Body of pancreas (tissue), 4 donors: ENCODE results near the gene WWOX. TPM values are rescaled to one million over a fixed set of nuclear protein-coding genes. Genes with fewer than 3 reads are reported as not detected.

Experiments used
- ATAC-seq: fragments of 150-250 bp; one replicate; pipeline ENCODE4 v1.9.1; 2016
- DNase-seq, 4 donors: peaks; one replicate each; pipeline ENCODE4 v3.0.0-alpha.2; 2019
- H3K27ac ChIP-seq, 4 donors: fragments of 200-600 bp; sonication (generic); 1 replicate in 3 of 4; 2 replicates in 1 of 4; pipeline versions ENCODE4 v1.5.1 to v1.6.1; 2016 to 2019; ENCODE audit warnings: mild to moderate bottlenecking in 1 of 4, mixed read lengths in 1 of 4, moderate library complexity in 1 of 4
- H3K27me3 ChIP-seq, 2 donors: fragments of 200-600 bp; sonication (generic); one replicate each; pipeline ENCODE4 v1.6.0; 2016; ENCODE audit warnings: mild to moderate bottlenecking in 1 of 2
- H3K36me3 ChIP-seq, 2 donors: fragments of 200-600 bp; sonication (generic); replicated peaks in 1 of 2; 2 replicates each; pipeline ENCODE4 v1.5.1; 2016; ENCODE audit warnings: low read depth in 2 of 2; ENCODE audit not compliant: insufficient read depth in 1 of 2
- H3K4me1 ChIP-seq: fragments of 200-600 bp; sonication (generic); one replicate; pipeline ENCODE4 v1.6.0; 2016
- H3K4me3 ChIP-seq, 2 donors: fragments of 200-600 bp; sonication (generic); 1 replicate in 1 of 2; 2 replicates in 1 of 2; pipeline ENCODE4 v1.5.1; 2016 to 2019
- H3K9me3 ChIP-seq, 3 donors: fragments of 200-600 bp; sonication (generic); 1 replicate in 2 of 3; 2 replicates in 1 of 3; pipeline ENCODE4 v1.5.1; 2016
- POLR2A ChIP-seq, 3 donors: fragments of 450-650 bp; IDR thresholded peaks; one replicate each; pipeline ENCODE4 v1.6.1; 2016; ENCODE audit warnings: antibody characterized with exemption in 3 of 3, mild to moderate bottlenecking in 2 of 3
- WGBS, 2 donors: methylation state at CpG; one replicate each; pipeline ENCODE4 v1.1.5; 2017; 5-methylcytosine and 5-hydroxymethylcytosine counted together
- intact Hi-C: fragments of 100-400 bp; cut with DNase I; formaldehyde crosslinking; loops from one replicate; pipeline ENCODE4 v1.15.1; 2023
- total RNA-seq, 2 donors: library from RNA; depleted of rRNA; stranded (reverse); fragments of >200 nt; gene quantifications; one replicate each; pipeline ENCODE4 v1.1.0, GENCODE V29; 2016
- TF ChIP-seq, protein P1 (sequence below), 7 experiments: fragments of 450-650 bp in 4 of 7; fragments of 200-600 bp in 3 of 7; sonication (generic) in 3 of 7; IDR thresholded peaks; one replicate each; pipeline ENCODE4 v1.5.1; 2016 to 2019; ENCODE audit warnings: antibody characterized with exemption in 7 of 7

The WWOX gene
- total RNA-seq, 2 donors from 2014 or later: 52.7 to 67.2 TPM

DNA sequence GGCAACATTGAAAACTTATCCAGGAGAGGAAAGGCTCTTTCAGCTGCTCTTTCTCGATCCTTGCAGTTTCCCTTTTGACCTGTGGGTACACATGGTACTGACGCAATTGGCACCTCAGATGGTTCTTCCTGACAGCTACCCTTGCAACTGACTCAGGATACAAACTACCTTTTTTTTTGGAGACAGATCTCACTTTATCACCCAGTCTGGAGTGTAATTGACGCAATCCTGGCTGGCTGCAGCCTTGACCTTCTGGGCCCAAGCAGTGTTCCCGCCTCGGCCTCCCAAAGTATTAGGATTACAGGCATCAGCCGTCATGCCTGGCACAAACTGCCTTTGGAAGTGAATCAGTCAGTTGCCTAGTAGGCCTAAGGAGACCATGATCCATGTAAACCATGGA is 607.2 kb downstream of the WWOX start:
- 67 to 82% methylated on average over 5 to 6 of the region's 6 CpGs for WGBS, 2 donors
- Histone ChIP-seq H3K27ac (no peak overlapping the region), H3K9me3 (no peaks in the 10 kb centered on the region), H3K4me1 (no peaks in the 10 kb centered on the region), H3K27me3 (no peaks in the 10 kb centered on the region), H3K4me3 (no peak overlapping the region), H3K36me3 (no peaks in the 10 kb centered on the region)
- TF ChIP-seq, protein P1, sequence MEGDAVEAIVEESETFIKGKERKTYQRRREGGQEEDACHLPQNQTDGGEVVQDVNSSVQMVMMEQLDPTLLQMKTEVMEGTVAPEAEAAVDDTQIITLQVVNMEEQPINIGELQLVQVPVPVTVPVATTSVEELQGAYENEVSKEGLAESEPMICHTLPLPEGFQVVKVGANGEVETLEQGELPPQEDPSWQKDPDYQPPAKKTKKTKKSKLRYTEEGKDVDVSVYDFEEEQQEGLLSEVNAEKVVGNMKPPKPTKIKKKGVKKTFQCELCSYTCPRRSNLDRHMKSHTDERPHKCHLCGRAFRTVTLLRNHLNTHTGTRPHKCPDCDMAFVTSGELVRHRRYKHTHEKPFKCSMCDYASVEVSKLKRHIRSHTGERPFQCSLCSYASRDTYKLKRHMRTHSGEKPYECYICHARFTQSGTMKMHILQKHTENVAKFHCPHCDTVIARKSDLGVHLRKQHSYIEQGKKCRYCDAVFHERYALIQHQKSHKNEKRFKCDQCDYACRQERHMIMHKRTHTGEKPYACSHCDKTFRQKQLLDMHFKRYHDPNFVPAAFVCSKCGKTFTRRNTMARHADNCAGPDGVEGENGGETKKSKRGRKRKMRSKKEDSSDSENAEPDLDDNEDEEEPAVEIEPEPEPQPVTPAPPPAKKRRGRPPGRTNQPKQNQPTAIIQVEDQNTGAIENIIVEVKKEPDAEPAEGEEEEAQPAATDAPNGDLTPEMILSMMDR (IDR thresholded peaks at IDR 0.05): no peak
- no peak for TF ChIP-seq POLR2A (IDR thresholded peaks at IDR 0.05)
- DNase-seq (no peak), ATAC-seq (no peak)
- intact Hi-C loops: no loop called here

DNA sequence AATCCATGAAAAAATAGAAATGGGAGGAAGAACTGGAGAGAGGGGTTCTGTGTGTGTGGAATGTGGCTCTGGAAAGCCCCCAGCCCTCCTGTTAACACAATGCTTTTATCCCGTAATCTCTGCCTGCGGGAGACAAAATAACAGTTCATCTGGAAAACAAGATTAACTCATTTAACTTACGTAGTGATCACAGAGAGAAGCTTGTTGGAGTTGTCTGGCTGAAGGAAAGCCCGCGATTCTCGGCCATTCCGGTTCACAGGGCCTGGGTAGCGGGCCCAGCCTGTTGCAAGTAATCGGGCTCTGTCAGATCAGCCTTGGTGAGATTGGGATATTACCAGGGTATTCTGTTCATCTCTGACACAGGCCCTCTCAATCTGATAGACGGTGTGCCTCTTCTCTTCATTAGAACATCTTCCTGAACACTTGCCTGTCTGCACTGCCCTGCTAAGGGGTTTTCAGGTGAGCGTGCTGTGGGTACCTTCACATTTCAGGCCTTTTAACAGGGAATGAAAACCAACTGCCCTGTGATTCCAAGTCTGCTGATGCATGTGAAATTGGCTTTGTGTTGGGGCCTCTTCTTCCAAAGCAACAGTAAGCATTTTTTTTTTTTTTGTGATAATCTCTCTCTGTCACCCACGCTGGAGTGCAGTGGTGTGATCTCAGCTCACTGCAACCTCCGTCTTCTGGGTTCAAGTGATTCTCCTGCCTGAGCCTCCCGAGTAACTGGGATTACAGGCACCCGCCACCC is 609.9 kb downstream of the WWOX start:
- H3K9me3 ChIP-seq: no peaks in the 10 kb centered on the region
- WGBS, 2 donors: 92 to 94% methylated on average over 15 of the region's 15 CpGs
- H3K27ac ChIP-seq: no peak overlapping the region
- no peaks in the 10 kb centered on the region for H3K27me3 ChIP-seq
- no peak for DNase-seq
- intact Hi-C loops: no loop called here
- no peak for ATAC-seq
- TF ChIP-seq, protein P1 (IDR thresholded peaks at IDR 0.05): no peak
- no peak for TF ChIP-seq POLR2A (IDR thresholded peaks at IDR 0.05)
- no peaks in the 10 kb centered on the region for H3K36me3 ChIP-seq
- H3K4me1 ChIP-seq: no peaks in the 10 kb centered on the region
- no peak overlapping the region for H3K4me3 ChIP-seq

DNA sequence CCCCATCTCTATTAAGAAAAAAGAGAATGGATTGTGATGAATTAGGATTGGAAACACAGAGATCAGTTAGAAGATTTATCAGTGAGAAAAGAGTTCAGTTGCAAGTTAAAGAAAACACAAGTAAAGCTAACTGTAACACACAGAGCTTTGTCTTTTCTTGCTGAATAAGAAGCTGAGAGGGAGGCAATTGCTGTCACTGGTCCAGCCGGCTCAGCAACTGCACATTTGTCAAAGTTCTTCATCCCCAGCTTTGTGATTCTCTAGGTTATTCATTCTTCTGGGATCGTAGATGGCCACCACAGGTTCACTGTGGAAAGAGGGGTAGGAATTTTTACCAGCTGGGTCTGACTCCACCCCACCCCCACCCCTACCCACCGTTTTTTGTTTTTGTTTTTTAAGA is 615.7 kb downstream of the WWOX start:
- Histone ChIP-seq H3K36me3 (no peaks in the 10 kb centered on the region), H3K27ac (no peak overlapping the region), H3K9me3 (no peaks in the 10 kb centered on the region), H3K27me3 (no peaks in the 10 kb centered on the region), H3K4me3 (no peak overlapping the region), H3K4me1 (no peaks in the 10 kb centered on the region)
- TF ChIP-seq, protein P1 (IDR thresholded peaks at IDR 0.05): no peak
- TF ChIP-seq POLR2A (IDR thresholded peaks at IDR 0.05): no peak
- DNase-seq (no peak), ATAC-seq (no peak)
- intact Hi-C loops: no loop called here
- WGBS, 2 donors: 53 to 68% methylated on average over 3 of the region's 3 CpGs

DNA sequence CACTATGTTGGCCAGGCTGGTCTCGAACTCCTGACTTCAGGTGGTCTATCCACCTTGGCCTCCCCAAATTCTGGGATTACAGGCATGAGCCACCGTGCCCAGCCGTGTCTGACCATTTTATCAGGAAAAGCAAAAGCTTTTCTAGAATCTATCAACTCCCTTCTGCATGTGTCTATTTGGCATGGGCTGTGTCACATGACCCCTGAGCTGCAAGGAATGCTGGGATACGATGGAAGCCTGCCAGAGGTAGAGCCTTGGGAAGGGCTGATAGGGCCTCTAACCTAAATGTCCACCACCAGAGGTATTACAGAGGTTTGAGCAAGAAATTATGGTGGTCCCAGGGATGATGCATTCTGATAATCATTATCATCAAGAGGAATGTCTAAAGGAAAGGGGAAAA is 616.2 kb downstream of the WWOX start:
- intact Hi-C loops: no loop called here
- H3K27me3 ChIP-seq: no peaks in the 10 kb centered on the region
- H3K27ac ChIP-seq: no peak overlapping the region
- H3K36me3 ChIP-seq: no peaks in the 10 kb centered on the region
- ATAC-seq (no peak), DNase-seq (no peak)
- no peaks in the 10 kb centered on the region for H3K4me1 ChIP-seq
- TF ChIP-seq, protein P1 (IDR thresholded peaks at IDR 0.05): no peak
- no peak for TF ChIP-seq POLR2A (IDR thresholded peaks at IDR 0.05)
- no peaks in the 10 kb centered on the region for H3K9me3 ChIP-seq
- H3K4me3 ChIP-seq: no peak overlapping the region
- WGBS, 2 donors: 86 to 95% methylated on average over 4 of the region's 4 CpGs

DNA sequence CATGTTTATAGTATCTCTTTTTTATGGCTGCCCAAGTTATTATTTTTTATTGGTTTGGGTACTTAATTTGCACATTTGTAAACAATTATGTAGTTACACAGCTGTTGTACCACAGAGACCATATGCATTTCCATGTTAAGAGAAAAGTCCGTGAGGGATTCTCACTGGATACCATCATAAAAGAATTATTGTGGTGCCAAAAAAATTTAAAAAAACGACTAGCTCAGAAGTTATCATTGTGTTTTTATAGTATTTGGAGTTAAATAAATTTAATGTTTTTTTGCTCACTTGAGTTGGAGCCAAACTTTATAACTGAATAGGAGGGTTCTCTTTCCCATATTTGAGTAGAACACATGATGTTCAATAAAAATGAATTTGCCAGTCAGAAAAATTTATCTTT is 618.7 kb downstream of the WWOX start:
- TF ChIP-seq, protein P1 (IDR thresholded peaks at IDR 0.05): no peak
- no peak for TF ChIP-seq POLR2A (IDR thresholded peaks at IDR 0.05)
- Histone ChIP-seq H3K27ac (no peak overlapping the region), H3K4me3 (no peak overlapping the region), H3K36me3 (no peaks in the 10 kb centered on the region), H3K4me1 (no peaks in the 10 kb centered on the region), H3K27me3 (no peaks in the 10 kb centered on the region), H3K9me3 (no peaks in the 10 kb centered on the region)
- intact Hi-C loops: no loop called here
- no peak for DNase-seq
- no peak for ATAC-seq
- WGBS, 2 donors: 68 to 71% methylated on average over 2 of the region's 2 CpGs
